Measurements from ENCODE around the gene LRRC43.
A peak's percentile ranks its signal among the peaks of the same experiment; 100 is the strongest.
"Not testable (repeated sequence)": the region's sequence is repeated elsewhere in the genome, so short reads cannot be mapped to it uniquely, and the experiment has no call there.

The LRRC43 gene

GRCh38 chr12:122155705-122156104 lies 27.2 kb upstream of the LRRC43 start:
- DNase-seq (ENCODE audit: low read depth) = no peak

- no peak for DNase-seq (ENCODE audit: low read depth)
These were observed 24.1 kb upstream of the LRRC43 start for GRCh38 chr12:122158700-122159285.

- DNase-seq (ENCODE audit: low read depth) = no peak
These were observed 23.0 kb upstream of the LRRC43 start for GRCh38 chr12:122159882-122160281.

GRCh38 chr12:122160761-122161160 lies 22.2 kb upstream of the LRRC43 start:
- DNase-seq (ENCODE audit: low read depth) = no peak

- no peak for DNase-seq (ENCODE audit: low read depth)
These were observed 21.2 kb upstream of the LRRC43 start for GRCh38 chr12:122161682-122162081.

- no peak for DNase-seq (ENCODE audit: low read depth)
These were observed 19.9 kb upstream of the LRRC43 start for GRCh38 chr12:122162976-122163375.

GRCh38 chr12:122166422-122167349 lies 16.2 kb upstream of the LRRC43 start:
- DNase-seq (ENCODE audit: low read depth) = peak; percentile 25

GRCh38 chr12:122167356-122167925 lies 15.5 kb upstream of the LRRC43 start:
- no peak for DNase-seq (ENCODE audit: low read depth)

GRCh38 chr12:122168492-122168891 lies 14.4 kb upstream of the LRRC43 start:
- DNase-seq (ENCODE audit: low read depth) = no peak

GRCh38 chr12:122171399-122171798 lies 11.5 kb upstream of the LRRC43 start:
- no peak for DNase-seq (ENCODE audit: low read depth)

- no peak for DNase-seq (ENCODE audit: low read depth)
These were observed 10.5 kb upstream of the LRRC43 start for GRCh38 chr12:122172262-122172939.

- DNase-seq (ENCODE audit: low read depth) = no peak
These were observed 8.6 kb upstream of the LRRC43 start, which contains the start of gene IL31 for GRCh38 chr12:122174155-122174845. Gene IL31 (minus strand): TSS chr12:122174221. CDS start chr12:122174172, 49 bp downstream.

GRCh38 chr12:122176473-122176872 lies 6.5 kb upstream of the LRRC43 start:
- not testable (repeated sequence) for DNase-seq (ENCODE audit: low read depth)

GRCh38 chr12:122183588-122183940 lies 641 bp downstream of the LRRC43 start:
- no peak for DNase-seq (ENCODE audit: low read depth)

GRCh38 chr12:122184517-122184916 lies 1.6 kb downstream of the LRRC43 start:
- no peak for DNase-seq (ENCODE audit: low read depth)

- DNase-seq (ENCODE audit: low read depth) = no peak
These were observed 2.2 kb downstream of the LRRC43 start for GRCh38 chr12:122185079-122185478.

GRCh38 chr12:122185494-122186082 lies 2.7 kb downstream of the LRRC43 start:
- DNase-seq (ENCODE audit: low read depth) = no peak

GRCh38 chr12:122187466-122187865 lies 4.5 kb downstream of the LRRC43 start:
- no peak for DNase-seq (ENCODE audit: low read depth)

GRCh38 chr12:122189626-122190475 lies 6.9 kb downstream of the LRRC43 start:
- DNase-seq (ENCODE audit: low read depth) = no peak

GRCh38 chr12:122190842-122191668 lies 8.1 kb downstream of the LRRC43 start:
- DNase-seq (ENCODE audit: low read depth) = peak; percentile 42
